Activated naive CD4-positive, alpha-beta T cell (primary cell): ENCODE measurements around the gene MBLAC1.
"Not testable (repeated sequence)": the region's sequence is repeated elsewhere in the genome, so short reads cannot be mapped to it uniquely, and the experiment has no call there.

Source experiments
- DNase-seq, 4 experiments: peaks; one replicate each; lab custom pipeline; 2025; lab: John Stamatoyannopoulos, UW

Gene MBLAC1

DNA sequence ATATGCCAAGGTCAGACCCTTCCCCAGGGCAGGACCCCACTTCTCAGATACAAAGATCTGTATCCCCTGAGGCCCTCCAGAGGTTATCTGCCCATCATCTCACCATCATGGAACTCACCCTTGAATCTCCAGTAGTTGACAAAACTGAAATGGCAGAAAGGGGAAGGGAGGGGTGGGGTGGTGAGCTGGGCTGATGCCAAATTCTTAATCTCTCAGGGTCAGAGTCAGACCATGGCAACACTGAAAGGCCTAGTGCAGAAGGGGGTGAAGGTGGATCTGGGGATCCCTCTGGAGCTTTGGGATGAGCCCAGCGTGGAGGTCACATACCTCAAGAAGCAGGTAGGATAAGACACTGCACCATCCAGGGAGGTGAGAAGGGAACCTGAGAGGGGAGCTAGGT, 4.2 kb upstream of the MBLAC1 start:
- DNase-seq = no peak

DNA sequence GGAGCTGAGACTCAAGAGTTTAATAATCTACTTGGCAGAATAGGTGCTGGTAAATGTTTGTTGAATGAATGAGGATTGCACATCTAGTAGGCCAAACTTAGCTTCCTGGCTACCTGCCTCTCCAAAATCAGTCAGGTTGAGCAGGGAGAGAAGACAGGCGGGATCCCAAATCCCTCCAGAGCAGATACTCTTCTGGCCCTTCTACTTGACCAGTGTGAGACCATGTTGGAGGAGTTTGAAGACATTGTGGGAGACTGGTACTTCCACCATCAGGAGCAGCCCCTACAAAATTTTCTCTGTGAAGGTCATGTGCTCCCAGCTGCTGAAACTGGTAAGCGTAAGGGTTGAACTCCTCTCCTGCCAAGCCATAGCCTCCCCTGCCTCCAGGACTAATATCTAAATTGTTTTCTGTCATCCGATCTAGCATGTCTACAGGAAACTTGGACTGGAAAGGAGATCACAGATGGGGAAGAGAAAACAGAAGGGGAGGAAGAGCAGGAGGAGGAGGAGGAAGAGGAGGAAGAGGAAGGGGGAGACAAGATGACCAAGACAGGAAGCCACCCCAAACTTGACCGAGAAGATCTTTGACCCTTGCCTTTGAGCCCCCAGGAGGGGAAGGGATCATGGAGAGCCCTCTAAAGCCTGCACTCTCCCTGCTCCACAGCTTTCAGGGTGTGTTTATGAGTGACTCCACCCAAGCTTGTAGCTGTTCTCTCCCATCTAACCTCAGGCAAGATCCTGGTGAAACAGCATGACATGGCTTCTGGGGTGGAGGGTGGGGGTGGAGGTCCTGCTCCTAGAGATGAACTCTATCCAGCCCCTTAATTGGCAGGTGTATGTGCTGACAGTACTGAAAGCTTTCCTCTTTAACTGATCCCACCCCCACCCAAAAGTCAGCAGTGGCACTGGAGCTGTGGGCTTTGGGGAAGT, 2.2 kb upstream of the MBLAC1 start:
- DNase-seq = no peak

DNA sequence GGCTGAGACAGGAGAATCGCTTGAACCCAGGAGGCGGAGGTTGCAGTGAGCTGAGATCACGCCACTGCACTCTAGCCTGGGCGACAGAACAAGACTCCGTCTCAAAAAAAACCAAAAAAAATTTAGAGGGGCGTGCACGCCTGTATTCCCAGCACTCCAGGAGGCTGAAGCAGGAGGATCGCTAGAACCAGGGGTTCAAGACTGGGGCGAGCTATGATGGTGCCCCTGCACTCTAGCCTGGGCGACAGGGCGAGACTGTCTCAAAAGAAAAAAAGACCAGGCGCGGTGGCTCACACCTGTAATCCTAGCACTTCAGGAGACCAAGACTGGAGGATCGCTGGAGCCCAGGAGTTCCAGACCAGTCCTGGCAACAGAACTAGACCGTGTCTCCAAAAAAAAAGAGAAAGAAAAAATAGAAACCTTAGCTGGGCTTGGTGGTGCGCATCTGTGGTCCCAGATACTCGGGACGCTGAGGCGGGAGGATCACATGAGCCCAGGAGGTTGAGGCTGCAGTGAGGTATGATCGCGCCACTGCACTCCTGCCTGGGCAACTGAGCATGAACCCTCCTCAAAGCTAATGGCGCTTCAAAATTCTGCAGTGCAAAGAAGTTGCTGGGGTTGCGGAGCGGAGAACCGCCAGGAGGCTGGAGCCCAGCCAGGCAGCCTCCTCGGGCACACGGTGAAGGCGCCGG, 382 bp upstream of the MBLAC1 start:
- DNase-seq = no peak

- DNase-seq = peak in 1 of 4 experiments; percentile 18
Observed at GRCh38 chr7:100127866-100128636, 1.3 kb downstream of the MBLAC1 start.

GRCh38 chr7:100128637-100128963, 1.8 kb downstream of the MBLAC1 start:
- no peak for DNase-seq

GRCh38 chr7:100130220-100130607, 3.4 kb downstream of the MBLAC1 start:
- not testable (repeated sequence) for DNase-seq

- peak; percentile 54 to 88 (median 84) for DNase-seq
Observed at GRCh38 chr7:100130608-100131453, 4.1 kb downstream of the MBLAC1 start.

GRCh38 chr7:100132126-100132525, 5.4 kb downstream of the MBLAC1 start:
- no peak for DNase-seq

DNA sequence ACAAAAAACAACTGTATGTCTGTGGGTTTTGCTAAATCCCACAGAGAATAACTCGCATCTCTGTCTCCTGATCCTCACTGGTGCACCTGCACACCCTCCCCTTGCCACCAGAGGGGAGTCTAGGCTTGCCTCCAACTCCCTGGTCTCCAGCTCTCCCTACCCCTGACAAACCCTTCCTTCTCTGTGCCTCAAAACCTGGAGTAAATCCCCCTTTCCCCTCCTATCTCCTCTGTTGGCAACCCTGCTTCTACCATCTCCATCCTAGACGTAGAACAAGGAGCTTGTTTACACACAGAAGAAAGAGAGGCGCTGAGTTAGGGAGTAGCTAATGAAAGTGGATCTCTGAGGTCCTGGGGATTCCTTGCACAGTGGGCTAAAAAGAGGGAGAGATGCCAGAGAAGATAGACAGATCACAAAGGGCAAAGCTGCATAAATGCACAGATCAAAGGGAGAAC, 6.0 kb downstream of the MBLAC1 start:
- DNase-seq = peak in 2 of 4 experiments; percentile 38 to 51

DNA sequence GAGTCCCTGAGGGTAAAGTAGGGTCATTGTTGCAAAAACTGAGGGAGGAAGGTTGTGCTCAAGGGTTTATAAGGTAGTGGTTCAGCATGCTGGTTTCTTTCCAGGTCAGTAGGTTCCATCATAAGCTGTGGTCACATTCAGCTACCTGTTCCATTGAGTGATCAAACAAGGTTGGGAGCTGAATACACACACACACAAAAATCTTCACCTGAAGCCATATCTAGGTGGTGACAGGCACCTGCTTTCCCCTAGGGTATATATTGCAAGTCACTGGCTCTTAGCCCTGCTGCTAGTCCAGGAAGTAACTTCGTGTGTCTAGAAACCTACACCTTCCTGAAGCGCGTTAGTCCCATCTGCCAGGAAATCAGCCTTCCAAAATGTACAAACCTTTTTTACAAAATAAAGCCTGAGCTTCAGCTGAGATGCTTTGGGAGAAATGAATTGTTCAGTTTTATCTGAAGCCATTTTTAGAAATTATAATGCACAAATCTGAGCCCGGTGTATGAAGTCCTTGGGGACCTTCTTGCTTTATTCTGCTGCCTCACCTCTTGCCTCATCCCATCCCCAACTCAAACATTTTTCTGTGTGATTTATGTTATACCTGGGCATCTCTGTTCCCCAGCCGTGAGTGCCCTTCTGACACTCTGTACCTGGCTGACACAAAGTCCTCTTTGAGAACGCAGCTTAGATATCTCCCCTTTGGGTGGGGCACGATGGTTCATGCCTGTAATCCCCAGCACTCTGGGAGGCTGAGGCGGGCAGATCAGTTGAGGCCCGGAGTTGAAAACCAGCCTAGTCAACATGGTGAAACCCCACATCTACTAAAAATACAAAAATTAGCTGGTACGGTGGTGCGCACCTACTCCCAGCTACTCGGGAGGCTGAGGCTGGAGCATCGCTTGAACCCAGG, 11.3 kb downstream of the MBLAC1 start:
- no peak for DNase-seq

GRCh38 chr7:100141555-100141949, 14.8 kb downstream of the MBLAC1 start:
- no peak for DNase-seq

DNA sequence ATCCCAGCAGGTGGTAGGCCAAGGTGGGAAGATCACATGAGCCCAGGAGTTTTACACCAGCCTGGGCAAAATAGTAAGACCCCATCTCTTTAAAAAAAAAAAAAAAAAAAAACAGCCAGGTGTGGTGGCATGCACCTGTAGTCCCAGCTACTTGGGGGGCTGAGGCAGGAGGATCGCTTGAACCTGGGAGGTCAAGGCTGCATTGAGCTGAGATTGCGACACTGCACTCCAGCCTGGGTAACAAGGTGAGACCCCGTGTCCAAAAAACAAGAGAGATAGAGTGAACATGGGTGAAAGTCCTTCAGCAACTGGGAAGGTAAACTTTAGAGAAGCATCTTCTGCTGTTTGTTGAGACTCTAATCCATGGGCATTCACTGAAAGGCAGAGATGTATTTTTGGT, 15.7 kb downstream of the MBLAC1 start:
- DNase-seq = no peak

- not testable (repeated sequence) for DNase-seq
Observed at GRCh38 chr7:100146350-100146749, 19.6 kb downstream of the MBLAC1 start.

- no peak for DNase-seq
Observed at GRCh38 chr7:100147278-100147677, 20.5 kb downstream of the MBLAC1 start.

- DNase-seq = no peak
Observed at GRCh38 chr7:100148225-100148558, 21.4 kb downstream of the MBLAC1 start.

DNA sequence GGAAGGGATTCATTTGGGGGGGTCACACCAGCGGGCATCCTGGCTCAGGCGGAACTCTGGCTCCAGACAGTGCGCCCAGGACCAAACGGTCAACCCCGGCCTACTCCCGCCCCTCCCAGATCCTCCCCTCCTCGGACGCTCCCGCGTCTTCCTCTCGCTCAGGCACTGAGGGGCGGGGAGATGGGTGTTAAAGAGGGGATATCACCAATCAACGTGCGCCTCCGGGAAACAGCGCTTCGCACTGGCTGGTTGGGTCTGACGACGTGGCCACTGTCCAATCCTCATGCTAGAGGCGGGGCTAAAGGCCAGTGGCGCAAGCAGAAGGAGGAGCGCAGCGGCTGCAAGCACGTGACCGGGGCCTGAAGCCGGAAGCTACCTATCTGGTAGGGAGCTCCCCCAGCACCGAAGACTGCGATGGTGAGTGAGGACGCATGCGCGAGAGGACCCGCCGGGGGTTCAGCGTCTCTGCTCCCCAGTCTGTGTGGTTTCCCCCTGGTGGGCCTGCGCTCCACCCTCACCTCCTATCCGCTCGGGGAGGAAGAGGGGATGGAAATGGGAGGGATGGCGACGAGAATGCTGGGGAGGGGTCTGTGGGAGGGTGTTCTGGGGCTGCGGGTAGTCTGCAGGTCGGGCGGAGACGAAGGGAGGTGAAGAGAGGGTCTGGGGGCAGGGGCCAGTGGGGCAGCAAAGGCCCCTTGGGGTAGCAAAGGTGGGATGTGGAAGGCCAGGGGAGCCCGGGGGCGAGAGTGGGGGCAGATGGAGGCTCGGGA, 22.0 kb downstream of the MBLAC1 start, which contains the start of gene LAMTOR4:
Gene LAMTOR4 (plus strand): TSS at position 360 of the 770 bp plus-strand sequence. CDS start 55 bp downstream, at position 415.
- peak; percentile 86 to 96 (median 92) for DNase-seq

DNA sequence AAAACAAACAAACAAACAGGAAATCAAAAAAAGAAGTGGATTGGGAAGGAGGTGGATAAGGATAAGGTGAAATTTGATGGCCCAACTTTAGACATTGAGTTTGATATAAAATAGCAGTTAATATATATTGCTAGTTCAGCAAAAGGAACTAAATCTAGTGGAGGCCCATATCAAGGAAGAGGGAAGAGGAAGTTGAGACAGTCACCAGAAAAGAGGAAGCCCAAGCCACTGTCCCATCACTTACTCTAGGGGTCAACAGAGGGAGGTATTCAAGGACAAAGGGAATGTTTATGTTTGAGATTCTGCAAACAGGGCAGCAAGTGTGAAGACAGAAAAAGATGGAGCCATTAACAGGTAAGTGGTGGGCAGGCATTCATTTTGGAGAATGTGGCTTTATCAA, 25.6 kb downstream of the MBLAC1 start:
- DNase-seq = no peak

DNA sequence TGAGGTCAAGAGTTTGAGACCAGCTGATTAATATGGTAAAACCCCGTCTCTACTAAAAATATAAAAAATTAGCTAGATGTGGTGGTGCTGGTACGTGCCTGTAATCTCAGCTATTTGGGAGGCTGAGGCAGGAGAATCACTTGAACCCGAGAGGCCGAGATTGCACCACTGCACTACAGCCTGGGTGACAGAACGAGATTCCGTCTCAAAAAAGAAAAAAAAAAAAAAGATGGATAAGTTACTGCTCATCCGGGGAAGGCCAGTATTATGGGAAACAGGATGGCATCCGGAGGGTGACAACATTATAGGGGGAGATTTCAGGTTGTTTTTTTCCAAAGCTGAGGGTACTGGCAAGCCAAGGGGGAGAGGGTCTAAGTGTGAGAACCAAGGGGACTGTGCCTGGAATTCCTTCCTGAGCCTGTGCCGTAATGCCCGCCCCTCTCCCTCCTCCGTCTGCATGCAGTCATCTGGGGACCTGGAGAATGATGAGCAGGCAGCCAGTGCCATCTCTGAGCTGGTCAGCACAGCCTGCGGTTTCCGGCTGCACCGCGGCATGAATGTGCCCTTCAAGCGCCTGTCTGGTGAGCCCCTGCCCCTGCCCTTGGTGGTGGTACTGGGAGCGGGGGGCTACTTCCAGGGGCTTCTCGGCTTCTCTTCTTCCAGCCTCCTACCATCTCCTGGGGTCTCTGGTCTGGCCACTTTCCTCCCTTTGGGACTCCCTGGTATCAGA, 26.3 kb downstream of the MBLAC1 start:
- no peak for DNase-seq
